B cell (primary cell): ENCODE data around the gene NEGR1. TPM values are rescaled to one million over a fixed set of nuclear protein-coding genes. Genes with fewer than 3 reads are reported as not detected.

Source experiments
- ATAC-seq: fragments of 200-7000 bp; cut with Tn5 transposase; one replicate; pipeline ENCODE4 v1.10.0; 2021; ENCODE audit warnings: low read depth, mild to moderate bottlenecking, moderate number of reproducible peaks, moderate library complexity
- CTCF ChIA-PET: fragments of 350-600 bp; sonication (Branson Sonifier 250); formaldehyde crosslinking; loops from one replicate; lab custom pipeline; 2021; ENCODE audit warnings: antibody characterized with exemption, inconsistent platforms; lab: Charles Lee
- POLR2A ChIA-PET: fragments of 350-600 bp; sonication (Branson Sonifier 250); formaldehyde crosslinking; loops from one replicate; lab custom pipeline; 2021; ENCODE audit warnings: antibody characterized with exemption; lab: Charles Lee
- DNase-seq: peaks from one replicate; pipeline ENCODE4 v3.0.0; 2013
- H2AFZ ChIP-seq: 2 replicates; pipeline ENCODE4 v1.6.1; 2012; ENCODE audit warnings: mild to moderate bottlenecking, low read depth, low read length; ENCODE audit not compliant: insufficient read depth, poor library complexity, severe bottlenecking
- H3K27ac ChIP-seq, 2 donors: 1 replicate in 1 of 2; 2 replicates in 1 of 2; pipeline ENCODE4 v1.5.1; 2012 to 2013; ENCODE audit warnings: low read length in 2 of 2, mild to moderate bottlenecking in 2 of 2, moderate library complexity in 1 of 2
- H3K27me3 ChIP-seq, 4 experiments: fragments of 200-600 bp in 1 of 4; sonication (generic) in 1 of 4; replicated peaks in 1 of 4; 1 replicate in 2 of 4; 2 replicates in 2 of 4; pipeline versions ENCODE4 v1.6.1 to v1.7.0; 2013 to 2016; ENCODE audit warnings: low read length in 3 of 4, mild to moderate bottlenecking in 2 of 4, mixed read lengths in 1 of 4, moderate library complexity in 1 of 4; ENCODE audit not compliant: insufficient read depth in 4 of 4, control insufficient read depth in 3 of 4; ENCODE audit errors: control extremely low read depth in 1 of 4
- H3K36me3 ChIP-seq, 2 experiments: replicated peaks in 1 of 2; 1 replicate in 1 of 2; 2 replicates in 1 of 2; pipeline versions ENCODE4 v1.6.1 to v1.7.1; 2013; ENCODE audit warnings: low read length in 1 of 2; ENCODE audit not compliant: insufficient read depth in 2 of 2, control insufficient read depth in 1 of 2; ENCODE audit errors: control extremely low read depth in 1 of 2, extremely low read depth in 1 of 2
- H3K4me1 ChIP-seq, 2 donors: fragments of 200-600 bp in 1 of 2; sonication (generic) in 1 of 2; 1 replicate in 1 of 2; 2 replicates in 1 of 2; pipeline versions ENCODE4 v1.5.1 to v1.6.1; 2013 to 2017; ENCODE audit warnings: low read length in 2 of 2; ENCODE audit not compliant: control insufficient read depth in 2 of 2, insufficient read depth in 2 of 2
- H3K4me2 ChIP-seq: replicated peaks from 2 replicates; pipeline ENCODE3; 2012; ENCODE audit warnings: mild to moderate bottlenecking, low read depth, low read length; ENCODE audit not compliant: poor library complexity, severe bottlenecking
- H3K4me3 ChIP-seq, 5 experiments: fragments of 200-600 bp in 1 of 5; sonication (generic) in 1 of 5; 1 replicate in 3 of 5; 2 replicates in 2 of 5; pipeline versions ENCODE4 v1.5.1 to v1.7.0; 2011 to 2016; ENCODE audit warnings: low read length in 4 of 5, mild to moderate bottlenecking in 4 of 5, low read depth in 2 of 5, control low read depth in 1 of 5, moderate library complexity in 1 of 5; ENCODE audit not compliant: insufficient read depth in 1 of 5; ENCODE audit errors: control extremely low read depth in 1 of 5, extremely low read depth in 1 of 5
- H3K79me2 ChIP-seq: fragments of 200-600 bp; sonication (generic); one replicate; pipeline ENCODE4 v1.6.0; 2016; ENCODE audit warnings: low read length; ENCODE audit not compliant: control insufficient read depth, insufficient read depth
- H3K9ac ChIP-seq: fragments of 200-600 bp; sonication (generic); 2 replicates; pipeline ENCODE4 v1.6.1; 2017; ENCODE audit warnings: mild to moderate bottlenecking, low read length, moderate library complexity
- H3K9me3 ChIP-seq, 3 donors: one replicate each; pipeline versions ENCODE4 v1.6.1 to v1.7.1; 2013; ENCODE audit warnings: low read length in 2 of 3; ENCODE audit not compliant: control insufficient read depth in 2 of 3, insufficient read depth in 1 of 3; ENCODE audit errors: control extremely low read depth in 1 of 3
- H4K20me1 ChIP-seq: 2 replicates; pipeline ENCODE4 v1.6.0; 2012; ENCODE audit warnings: mild to moderate bottlenecking, low read length; ENCODE audit not compliant: insufficient read depth, control insufficient read depth, poor library complexity, severe bottlenecking
- H3K27ac Mint-ChIP-seq: one replicate; pipeline ENCODE4 v1.8.0; 2021; ENCODE audit warnings: mixed read lengths
- H3K27me3 Mint-ChIP-seq: one replicate; pipeline ENCODE4 v1.8.0; 2021; ENCODE audit warnings: mixed read lengths
- H3K4me1 Mint-ChIP-seq: one replicate; pipeline ENCODE4 v1.8.0; 2021; ENCODE audit warnings: mixed read lengths
- H3K4me3 Mint-ChIP-seq: one replicate; pipeline ENCODE4 v1.8.0; 2021; ENCODE audit warnings: mixed read lengths
- H3K9me3 Mint-ChIP-seq: one replicate; pipeline ENCODE4 v1.8.0; 2022; ENCODE audit warnings: mixed read lengths; ENCODE audit not compliant: insufficient read depth
- CTCF ChIP-seq: fragments of 200-600 bp; IDR thresholded peaks from one replicate; pipeline ENCODE4 v1.8.0; 2022; ENCODE audit warnings: antibody characterized with exemption, mild to moderate bottlenecking
- EZH2 ChIP-seq: IDR thresholded peaks from 2 replicates; pipeline ENCODE4 v1.6.1; 2012; ENCODE audit warnings: borderline replicate concordance, low read depth, mild to moderate bottlenecking, moderate library complexity, low read length; ENCODE audit not compliant: insufficient read depth, poor library complexity, severe bottlenecking
- WGBS: methylation state at CpG from one replicate; pipeline ENCODE4 v1.1.5; 2013; ENCODE audit warnings: missing lambda C conversion rate; ENCODE audit not compliant: insufficient coverage; 5-methylcytosine and 5-hydroxymethylcytosine counted together
- intact Hi-C: fragments of 100-400 bp; cut with micrococcal nuclease; formaldehyde crosslinking; loops from one replicate; pipeline ENCODE4 v1.10.0; 2022
- polyA plus RNA-seq: library from polyadenylated mRNA; depleted of rRNA; stranded (reverse); fragments of >200 nt; gene quantifications from 2 replicates; pipeline ENCODE4 v1.2.3, GENCODE V29; 2012
- total RNA-seq, 2 donors: library from RNA; stranded (reverse); fragments of 120-200 nt in 1 of 2; gene quantifications; 1 replicate in 1 of 2; 2 replicates in 1 of 2; pipeline versions ENCODE4 v1.2.3 to v1.2.4, GENCODE V29; 2013 to 2022

Gene NEGR1
- total and polyA plus RNA-seq, 2 donors (not counting 1 experiment from before 2014, with no cell fraction given) = 0.01 TPM; not detected in 1

GRCh38 chr1:72150508-72150907 lies 131.8 kb downstream of the NEGR1 start:
- no peaks in the 10 kb centered on the region for H3K4me1 Mint-ChIP-seq
- POLR2A ChIA-PET = no interaction called here
- H3K4me3 Mint-ChIP-seq = no peak overlapping the region
- no peaks in the 10 kb centered on the region for H3K4me1 ChIP-seq
- CTCF ChIA-PET = no interaction called here
- TF ChIP-seq EZH2 (no peak), CTCF (no peak)
- H3K9me3 Mint-ChIP-seq = no peaks in the 10 kb centered on the region
- no peaks in the 10 kb centered on the region for H3K27me3 Mint-ChIP-seq
- DNase-seq (no peak), ATAC-seq (no peak)
- intact Hi-C loops = no loop called here
- no peak overlapping the region for H3K9ac ChIP-seq
- no peak overlapping the region for H3K4me2 ChIP-seq
- no peaks in the 10 kb centered on the region for H3K79me2 ChIP-seq
- no peaks in the 10 kb centered on the region for H3K27me3 ChIP-seq
- no peaks in the 10 kb centered on the region for H4K20me1 ChIP-seq
- no peak overlapping the region for H3K27ac ChIP-seq
- H3K36me3 ChIP-seq = no peaks in the 10 kb centered on the region
- no peak overlapping the region for H3K4me3 ChIP-seq
- H3K27ac Mint-ChIP-seq = no peak overlapping the region
- H2AFZ ChIP-seq = no peak overlapping the region
- peaks cover 0 to 4% (median 0%) of the 10 kb centered on the region in 3 donors for H3K9me3 ChIP-seq

GRCh38 chr1:72141875-72142274 lies 140.5 kb downstream of the NEGR1 start:
- H3K36me3 ChIP-seq = no peaks in the 10 kb centered on the region
- CTCF ChIA-PET = no interaction called here
- no peaks in the 10 kb centered on the region for H3K4me1 ChIP-seq
- no peaks in the 10 kb centered on the region for H3K79me2 ChIP-seq
- ATAC-seq (no peak), DNase-seq (no peak)
- H2AFZ ChIP-seq = no peak overlapping the region
- no CpG with 5 or more reads among the region's 4 CpGs for WGBS
- no peak overlapping the region for H3K27ac Mint-ChIP-seq
- no peak overlapping the region for H3K9ac ChIP-seq
- no peaks in the 10 kb centered on the region for H4K20me1 ChIP-seq
- H3K9me3 ChIP-seq = no peaks in the 10 kb centered on the region
- H3K4me1 Mint-ChIP-seq = no peaks in the 10 kb centered on the region
- POLR2A ChIA-PET = no interaction called here
- H3K4me3 ChIP-seq = no peak overlapping the region
- no peak overlapping the region for H3K4me2 ChIP-seq
- H3K27ac ChIP-seq = no peak overlapping the region
- no peaks in the 10 kb centered on the region for H3K27me3 ChIP-seq
- TF ChIP-seq EZH2 (no peak), CTCF (no peak)
- no peaks in the 10 kb centered on the region for H3K27me3 Mint-ChIP-seq
- intact Hi-C loops = no loop called here
- no peak overlapping the region for H3K4me3 Mint-ChIP-seq
- no peaks in the 10 kb centered on the region for H3K9me3 Mint-ChIP-seq
